ENCODE data around the gene TOM1L2.

TOM1L2 gene

DNA sequence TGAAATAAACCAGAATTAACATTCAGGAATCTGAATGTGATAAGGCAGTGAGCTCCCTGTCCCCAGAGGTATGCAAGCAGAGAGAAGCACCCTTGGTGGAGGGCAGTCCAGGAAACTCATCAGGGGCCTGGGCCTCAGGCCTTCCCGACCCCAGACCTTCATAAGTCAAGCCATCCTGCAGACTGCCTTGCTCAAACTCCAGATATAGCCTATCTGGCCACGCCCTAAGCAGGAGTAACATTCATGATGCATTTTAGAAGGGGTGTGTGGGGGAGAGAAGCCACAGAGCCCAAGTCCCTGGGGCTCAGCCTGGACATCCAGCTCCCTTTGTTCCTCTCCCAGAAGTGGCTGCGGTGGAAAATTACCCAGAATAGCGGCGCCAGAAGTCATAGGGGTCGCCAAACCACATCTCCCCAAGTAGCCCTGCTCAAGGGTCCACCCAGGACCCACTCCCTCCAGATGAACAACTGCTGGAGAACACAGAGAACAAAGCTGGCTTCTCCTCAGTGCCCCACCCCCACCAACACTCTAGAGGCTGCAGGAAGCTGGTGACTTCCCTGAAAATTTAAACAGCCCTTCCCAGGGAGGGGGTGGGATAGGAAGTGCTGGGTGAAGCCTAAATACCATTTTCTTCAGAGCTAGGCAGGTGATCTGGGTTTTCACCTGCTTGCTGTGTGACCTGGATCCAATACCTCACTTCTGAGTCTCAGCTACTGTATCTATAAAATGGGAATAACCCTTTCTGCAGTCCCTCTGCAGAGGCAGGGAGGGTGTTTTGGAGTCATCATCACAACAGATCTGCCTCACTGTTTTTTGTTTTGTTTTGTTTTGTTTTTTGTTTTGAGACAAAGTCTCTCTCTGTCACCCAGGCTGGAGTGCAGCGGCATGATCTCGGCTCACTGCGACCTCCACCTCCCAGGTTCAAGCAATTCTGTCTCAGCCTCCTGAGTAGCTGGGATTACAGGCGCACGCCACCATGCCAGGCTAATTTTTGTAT, 133.9 kb downstream of the TOM1L2 start:
- no peak for DNase-seq (ENCODE audit: extremely low read depth in 1 of 2, low read depth in 1 of 2)

DNA sequence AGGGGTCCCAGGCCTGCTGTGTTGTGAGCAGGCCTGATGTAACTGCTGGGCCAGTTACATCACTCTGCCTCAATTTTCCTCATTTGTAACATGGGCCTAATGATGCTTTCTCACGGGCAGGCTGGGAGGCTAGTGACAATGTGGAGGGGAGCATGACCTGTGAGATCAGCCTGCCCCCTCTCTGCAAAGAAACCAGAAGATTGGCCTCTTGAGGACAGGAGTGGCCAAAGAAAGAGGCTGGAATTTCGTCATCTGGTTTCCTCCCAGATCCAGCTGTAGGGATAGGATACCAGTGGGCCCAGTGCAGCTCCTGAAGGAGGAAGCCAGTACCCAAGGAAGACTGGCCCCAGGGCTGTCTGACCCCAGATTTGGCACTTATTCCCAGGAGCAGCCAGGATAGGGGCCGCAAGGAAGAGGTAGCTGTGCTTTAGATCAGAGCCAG, 134.8 kb downstream of the TOM1L2 start:
- no peak for DNase-seq (ENCODE audit: extremely low read depth in 1 of 2, low read depth in 1 of 2)

DNA sequence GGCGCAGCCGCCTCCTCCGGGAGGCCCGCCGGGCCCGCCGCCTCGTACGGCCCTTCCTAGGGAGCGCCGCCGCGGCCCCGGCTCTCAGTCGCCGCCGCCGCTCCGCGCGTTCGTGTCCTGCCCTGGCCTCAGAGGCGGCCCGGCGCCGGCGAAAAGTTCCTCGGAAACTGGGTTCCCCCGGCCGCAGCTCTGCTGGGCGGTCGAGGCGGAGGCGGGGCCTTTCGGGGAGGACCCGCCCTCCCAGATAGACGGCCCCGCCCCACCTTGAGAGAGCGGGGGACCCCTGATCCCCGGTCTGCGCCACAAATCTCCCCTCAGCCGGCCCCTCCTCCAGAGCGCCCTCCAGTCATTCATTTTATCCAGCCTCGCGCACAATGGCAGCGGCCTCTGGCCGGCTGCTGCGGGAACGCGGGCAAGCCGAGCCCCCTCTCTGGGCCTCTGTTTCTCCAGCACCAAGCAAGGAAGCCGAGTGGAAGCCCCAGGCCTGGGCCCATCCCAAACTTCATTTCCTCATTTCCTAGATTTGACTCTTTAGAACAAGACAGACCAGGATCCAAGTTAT, 135.3 kb downstream of the TOM1L2 start, which contains the start of gene SREBF1:
TSS of gene SREBF1 (minus strand) at position 169 of the 562 bp plus-strand sequence. CDS start 169 bp downstream, outside the sequence.
- DNase-seq (ENCODE audit: extremely low read depth in 1 of 2, low read depth in 1 of 2), result peak in 1 of 2 donors; percentile 49

DNA sequence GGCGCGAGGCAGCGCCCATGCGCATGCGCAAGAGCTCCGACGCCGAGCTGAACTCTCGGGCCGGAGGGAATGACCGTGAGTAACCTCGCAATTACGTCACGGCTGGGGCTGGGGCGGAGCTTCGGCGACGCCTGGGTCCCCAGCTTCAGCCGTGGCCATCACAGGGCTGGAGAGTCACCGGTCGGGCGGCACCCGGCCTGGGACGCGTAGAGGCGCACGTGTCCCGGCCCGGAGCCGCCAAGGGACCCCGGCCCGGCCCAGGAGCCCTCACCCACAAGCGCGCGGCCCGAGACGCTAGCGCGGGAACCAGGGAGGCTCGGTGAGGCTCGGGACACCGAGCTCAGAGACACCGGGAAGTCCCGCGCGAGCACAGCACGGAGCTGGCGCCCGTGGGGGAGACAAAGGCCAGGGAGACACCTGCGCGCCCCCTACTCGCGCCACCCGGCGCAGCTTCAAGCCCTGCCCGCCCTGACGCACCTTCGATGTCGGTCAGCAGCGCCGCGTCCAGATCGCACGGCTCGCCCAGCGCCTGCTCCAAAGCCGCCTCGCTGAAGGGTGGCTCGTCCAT, 135.9 kb downstream of the TOM1L2 start:
- DNase-seq (ENCODE audit: extremely low read depth in 1 of 2, low read depth in 1 of 2), result peak; percentile 94 to 95

DNA sequence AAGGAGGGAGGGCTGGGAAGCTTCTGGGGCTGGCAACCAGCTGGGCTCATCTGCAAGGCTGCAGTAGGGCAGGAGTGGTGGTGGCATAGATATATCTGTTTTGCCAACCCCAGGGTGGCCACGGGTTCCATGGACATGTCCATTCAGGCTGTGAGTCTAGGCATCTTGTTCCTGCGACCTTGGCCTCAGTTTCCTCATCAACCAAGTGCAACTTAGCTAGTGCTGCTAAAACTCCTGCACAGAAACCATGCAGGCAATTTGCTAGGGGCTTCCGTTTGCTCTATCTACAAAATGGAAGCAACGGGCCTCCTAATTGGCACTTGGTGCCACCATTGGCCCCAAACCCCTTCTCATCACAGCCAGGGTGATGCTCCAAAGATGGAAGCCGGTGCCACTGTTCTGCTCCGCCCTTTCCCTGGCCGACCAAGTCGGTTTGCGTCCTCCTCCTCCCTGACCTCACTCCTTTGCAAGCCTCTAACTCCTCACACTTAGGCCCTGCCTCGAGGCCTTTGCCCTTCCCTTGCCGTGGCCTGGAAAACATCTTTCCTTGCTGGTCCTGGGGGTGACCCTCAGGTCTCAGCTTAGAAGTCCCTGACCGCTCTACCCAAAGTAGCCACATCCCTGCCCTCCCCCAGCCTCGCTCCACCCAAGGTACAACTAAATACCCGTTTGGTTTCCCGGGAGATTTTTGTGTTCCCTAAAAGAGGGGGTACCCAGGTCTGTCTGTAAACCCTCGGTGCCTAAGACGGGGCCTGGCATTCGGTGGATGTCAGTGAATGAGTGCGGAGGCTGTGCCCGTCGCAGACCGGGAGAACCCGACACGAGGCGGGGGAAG, 136.6 kb downstream of the TOM1L2 start:
- no peak for DNase-seq (ENCODE audit: extremely low read depth in 1 of 2, low read depth in 1 of 2)

DNA sequence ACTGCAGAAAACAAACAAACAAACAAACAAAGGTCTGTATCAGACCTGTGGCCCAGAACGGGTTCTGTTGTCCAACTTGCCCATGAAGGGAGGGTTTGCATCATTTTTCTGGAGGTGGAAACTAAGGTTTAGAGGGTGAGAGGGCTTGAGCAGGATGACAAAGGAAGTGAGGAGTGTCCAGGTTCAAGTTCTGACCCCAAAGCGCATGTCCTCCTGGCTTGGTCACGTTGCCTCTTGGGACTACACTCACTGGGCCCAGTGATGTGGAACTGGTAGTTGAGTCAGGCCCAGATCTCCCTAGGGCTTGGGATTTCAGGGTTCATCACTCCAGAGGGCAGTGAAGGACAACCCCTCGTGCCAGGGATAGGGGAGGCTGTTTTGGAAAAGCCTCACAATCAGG, 137.2 kb downstream of the TOM1L2 start:
- DNase-seq (ENCODE audit: extremely low read depth in 1 of 2, low read depth in 1 of 2), result no peak

DNA sequence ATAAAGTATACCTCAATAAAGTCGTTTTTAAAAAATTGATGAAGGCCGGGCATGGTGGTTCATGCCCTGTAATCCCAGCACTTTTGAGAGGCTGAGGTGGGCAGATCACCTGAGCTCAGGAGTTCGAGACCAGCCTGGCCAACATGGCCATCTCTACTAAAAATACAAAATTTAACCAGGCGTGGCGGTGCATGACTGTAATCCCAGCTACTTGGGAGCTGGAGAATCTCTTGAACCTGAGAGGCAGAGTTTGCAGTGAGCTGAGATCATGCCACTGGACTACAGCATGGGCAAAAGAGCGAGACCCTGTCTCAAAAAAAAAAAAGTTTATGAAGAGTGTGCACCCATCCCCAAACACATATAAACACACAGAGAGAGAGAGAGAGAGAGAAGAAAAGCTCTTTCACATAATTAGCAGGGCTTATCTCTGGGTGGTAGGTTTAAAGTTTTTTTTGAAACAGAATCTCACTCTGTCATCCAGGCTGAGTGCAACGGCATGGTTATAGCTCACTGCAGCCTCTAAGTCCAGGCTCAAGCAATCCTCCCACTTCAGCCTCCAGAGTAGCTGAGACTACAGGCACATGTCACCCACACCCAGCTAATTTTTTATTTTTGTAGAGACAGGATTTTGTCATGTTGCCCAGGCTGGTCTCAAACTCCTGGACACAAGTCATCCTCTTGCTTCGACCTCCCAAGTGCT, 138.4 kb downstream of the TOM1L2 start:
- no peak for DNase-seq (ENCODE audit: extremely low read depth in 1 of 2, low read depth in 1 of 2)

DNA sequence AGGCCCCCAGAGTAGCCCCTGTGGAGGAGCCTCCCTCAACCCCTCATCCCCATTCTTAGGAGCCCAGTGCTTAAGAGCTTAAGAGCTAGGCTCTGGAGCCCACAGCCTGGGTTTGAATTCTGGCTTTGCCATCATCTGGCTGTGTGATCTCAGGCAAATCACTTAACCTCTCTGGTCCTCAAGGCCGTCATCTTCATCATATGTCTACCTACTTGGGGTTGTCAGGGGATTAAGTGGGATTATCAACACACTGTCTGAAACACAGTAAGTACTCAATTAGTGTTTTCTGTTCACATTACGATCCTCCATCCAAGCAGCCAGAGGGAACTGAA, 140.2 kb downstream of the TOM1L2 start:
- no peak for DNase-seq (ENCODE audit: extremely low read depth in 1 of 2, low read depth in 1 of 2)

DNA sequence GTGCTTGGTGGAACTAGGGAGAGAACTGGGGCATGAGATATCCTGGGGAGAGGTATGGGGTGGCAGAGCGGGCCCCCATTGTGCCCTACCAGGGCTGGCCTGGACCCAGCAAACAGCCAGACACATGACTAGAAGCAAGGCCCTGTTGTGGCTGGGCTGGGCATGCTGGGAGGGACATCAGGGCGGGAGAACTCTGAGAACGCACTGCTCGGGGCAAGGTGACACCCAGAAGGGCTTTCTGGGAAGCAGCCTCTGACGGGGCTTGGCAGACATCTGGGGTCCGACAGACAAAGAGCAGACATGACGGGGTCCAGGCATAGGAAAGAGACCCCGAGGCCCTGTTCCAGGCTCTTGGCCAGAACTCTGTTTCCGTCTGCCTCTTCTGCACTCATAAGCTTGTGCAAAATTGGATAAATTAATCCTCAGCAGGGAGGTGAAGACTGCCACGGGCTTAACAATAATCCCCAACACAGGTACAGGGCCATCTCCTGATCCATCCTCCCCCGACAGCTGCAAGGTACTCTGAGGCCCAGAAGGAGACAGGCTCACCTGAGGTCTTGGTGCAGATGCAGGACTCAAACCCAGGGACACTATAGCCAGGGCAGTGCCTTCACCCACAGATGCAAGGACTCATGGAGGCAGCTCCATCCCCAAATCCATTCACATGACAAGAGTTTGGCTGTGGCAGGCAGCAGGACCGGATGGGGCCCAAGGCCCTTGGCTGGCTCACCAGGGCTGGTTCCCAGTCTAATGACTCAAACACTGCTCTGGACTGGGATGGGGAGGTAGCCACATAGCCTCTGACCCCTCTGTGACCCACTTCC, 140.8 kb downstream of the TOM1L2 start:
- no peak for DNase-seq (ENCODE audit: extremely low read depth in 1 of 2, low read depth in 1 of 2)

DNA sequence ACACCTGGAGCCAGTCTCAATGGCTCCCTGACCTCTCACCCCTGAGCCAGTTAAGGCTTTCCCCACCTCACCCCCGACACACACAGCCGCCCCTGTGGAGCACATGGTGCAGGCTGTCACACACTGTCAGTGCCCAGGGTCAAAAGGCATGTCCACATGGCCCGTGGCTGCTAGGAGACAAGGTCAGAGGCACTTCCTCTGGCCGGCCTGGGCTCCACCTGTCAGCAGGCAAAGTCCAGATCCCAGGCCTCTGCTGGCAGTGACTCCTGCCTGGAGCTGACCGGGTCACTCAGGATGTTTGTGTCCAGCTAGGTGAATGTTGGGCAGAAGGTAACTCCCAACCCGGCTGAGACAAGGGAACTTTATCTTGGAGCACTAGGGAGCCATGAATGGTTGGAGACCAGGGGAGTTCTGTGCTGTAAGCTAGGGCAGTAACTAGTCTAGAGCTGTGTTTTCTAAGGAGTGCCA, 141.4 kb downstream of the TOM1L2 start:
- DNase-seq (ENCODE audit: extremely low read depth in 1 of 2, low read depth in 1 of 2), result no peak

DNA sequence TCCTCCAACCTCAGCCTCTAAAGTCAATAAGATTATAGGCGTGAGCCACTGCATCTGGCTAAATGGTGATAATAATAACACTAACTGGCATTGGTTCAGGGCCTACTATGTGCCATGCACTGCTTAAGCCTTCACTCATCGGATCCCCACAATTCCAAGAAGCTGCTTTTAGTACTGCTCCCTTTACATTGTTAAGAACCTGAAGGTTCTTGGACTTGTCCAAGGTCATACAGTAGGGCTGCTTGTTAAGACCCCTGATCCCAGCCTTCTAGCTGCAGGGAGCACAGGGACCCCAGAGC, 142.0 kb downstream of the TOM1L2 start:
- DNase-seq (ENCODE audit: extremely low read depth in 1 of 2, low read depth in 1 of 2), result no peak

DNA sequence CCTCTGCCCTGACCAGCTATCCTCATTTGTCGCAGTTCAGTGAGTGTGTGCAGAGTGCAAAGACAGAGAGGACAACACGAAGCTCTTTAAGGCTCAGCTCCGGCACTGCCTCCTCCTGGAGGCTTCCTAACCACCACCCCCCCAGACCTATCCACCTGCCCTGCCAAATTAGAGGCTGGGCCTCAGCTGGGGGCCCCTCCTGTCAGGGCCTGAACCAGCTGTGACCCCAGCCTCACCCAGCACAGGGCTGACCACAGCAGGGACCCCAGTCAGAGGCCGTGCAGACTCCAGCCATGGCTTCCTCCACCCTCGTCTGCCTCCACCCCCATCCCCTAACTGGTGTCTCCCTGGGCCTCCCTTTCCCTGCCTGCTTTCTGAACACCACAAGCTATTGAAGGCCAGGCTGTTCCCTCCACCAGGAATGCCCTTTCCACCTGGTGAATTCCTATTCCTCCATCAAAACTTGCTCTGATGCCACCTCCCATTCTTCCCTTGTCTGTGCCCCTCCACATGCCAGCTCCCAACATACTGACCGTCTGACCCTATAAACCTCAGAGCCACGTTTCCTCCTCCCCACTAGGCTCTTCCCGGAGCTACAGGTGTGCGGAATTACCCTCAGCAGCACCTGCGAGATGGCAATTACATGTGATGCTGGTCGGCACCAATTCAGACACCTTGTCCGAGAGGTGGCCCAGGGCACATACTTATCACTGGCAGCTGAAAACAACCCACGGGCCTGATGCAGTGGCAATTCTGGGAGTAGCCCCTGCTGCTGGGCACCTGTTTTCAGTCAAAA, 144.2 kb downstream of the TOM1L2 start:
- DNase-seq (ENCODE audit: extremely low read depth in 1 of 2, low read depth in 1 of 2), result no peak

DNA sequence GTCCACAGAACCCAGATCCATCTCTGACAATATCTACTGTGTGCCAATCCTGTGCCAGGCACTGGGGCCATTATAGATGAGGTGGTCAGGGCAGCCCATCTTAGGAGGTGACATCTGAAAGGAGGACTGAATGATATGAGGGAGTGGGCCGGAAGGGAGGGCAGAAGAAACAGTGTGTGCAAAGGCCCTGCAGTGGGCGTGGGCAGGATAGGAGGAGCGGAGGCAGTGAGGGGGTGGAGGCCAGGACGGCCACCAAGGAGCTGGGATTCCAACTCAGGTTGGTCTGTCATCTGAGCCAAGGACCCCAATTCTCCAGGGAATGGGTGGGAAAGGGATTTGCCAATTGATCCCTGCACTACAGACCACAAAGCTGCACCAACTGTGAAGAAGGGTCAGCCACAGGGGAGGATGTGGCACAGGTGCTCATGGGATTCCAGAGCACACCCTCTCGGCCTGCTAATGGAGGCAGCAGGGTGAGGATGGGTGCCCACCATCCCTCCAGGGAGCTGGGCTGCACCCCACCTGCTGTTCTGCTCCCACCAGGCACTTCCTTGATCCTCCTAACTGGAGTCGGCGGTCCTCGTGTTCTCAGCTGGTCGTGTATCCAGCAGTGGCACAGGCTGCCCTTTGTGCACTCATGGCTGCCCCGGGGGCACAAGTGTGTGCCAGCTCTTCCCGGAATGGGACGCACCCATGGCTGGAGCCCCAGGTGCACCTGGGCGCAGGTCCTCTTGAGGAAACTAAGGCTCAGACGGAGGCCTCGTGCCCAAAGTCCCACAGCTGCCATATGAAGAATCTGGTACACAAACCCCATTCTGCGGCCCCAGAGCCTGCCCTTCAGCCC, 145.0 kb downstream of the TOM1L2 start:
- no peak for DNase-seq (ENCODE audit: extremely low read depth in 1 of 2, low read depth in 1 of 2)

DNA sequence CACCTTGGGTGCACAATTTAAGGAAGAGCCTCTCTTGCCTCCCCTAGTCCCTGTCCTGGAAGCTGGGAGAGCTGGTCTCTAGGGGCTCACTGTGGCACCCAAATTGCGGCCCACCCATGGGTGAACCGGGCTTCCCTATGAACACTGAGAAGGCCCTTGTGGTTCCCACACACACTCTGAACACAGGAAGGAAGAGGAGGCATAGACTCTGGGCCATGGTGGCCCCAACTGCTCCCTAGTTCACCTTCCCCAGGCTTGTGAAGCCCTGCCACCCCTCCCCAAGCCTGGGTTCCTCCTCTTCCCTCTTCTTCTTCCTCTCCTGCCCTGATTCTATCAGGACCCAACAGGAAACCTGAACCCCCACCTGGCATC, 145.9 kb downstream of the TOM1L2 start:
- no peak for DNase-seq (ENCODE audit: extremely low read depth in 1 of 2, low read depth in 1 of 2)

DNA sequence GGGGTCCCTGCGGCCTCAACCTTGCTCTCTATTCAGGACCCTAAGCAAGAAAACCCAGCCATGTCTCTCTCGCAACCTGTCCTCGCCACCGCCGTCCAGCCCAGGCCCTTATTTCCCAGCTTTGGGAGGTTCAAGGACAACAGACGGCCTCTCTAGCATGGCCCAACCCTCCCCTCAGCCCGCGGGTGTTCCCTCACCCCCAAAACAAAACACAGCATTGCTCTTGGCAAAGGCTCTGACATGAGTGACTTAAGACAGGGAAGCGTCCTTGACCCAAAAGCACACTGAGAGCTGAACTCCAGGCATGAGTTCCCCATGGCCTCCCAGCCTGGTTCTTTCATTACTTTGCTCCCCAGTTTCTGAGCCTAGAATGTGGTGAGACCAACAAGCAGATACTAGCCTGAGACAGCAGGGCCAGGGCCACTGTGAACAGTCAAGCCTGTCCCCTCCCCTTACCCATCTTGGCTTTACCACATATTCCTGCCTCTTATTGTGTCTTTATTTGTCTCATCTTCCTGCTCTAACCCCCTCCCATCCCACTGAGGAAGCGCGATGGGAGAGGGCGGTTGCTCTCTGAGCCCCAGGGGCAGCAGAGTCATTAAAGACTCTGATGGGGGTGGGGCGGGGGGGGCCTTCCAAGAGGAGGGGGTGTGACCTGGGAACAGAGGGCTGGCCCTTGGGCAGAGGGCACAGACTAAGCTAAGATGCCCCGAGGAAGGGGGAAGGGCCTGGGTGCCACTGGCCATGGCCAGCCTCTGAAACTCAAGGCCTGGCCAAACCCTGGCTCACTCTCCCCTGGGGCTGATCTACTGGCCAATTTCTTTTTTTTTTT, 147.2 kb downstream of the TOM1L2 start:
- no peak for DNase-seq (ENCODE audit: extremely low read depth in 1 of 2, low read depth in 1 of 2)

DNA sequence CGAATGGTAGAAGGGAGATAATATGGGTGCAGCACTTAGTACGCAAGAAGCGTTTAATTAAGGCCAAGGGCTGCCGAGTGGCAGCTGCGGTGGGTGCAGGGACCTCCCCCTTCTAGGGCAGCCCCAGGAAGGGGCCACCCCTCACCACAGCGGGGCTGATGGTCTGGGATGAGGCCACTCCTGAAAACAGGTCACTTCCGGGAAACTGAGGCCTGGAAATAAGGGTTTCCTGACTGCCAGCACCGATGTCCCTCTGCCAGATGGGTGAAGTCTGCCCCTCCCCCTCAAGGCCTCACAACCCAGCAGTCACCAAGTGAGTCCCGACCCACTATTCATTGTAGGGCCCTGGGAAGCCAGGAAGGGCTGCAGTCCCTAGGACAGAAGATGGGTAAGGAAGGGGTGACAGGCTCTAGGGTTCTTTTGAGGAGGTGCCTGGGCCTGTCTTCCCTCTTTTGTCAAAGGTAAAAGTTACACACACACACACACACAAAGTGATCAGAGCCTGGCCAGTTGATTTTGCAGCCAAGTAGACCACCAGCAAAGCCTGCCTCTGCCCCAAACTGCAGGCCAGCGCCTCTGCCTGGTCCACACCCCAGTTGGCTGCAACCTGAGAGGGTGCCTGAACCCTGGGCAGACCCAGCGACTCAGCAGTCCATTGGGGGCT, 147.9 kb downstream of the TOM1L2 start:
- DNase-seq (ENCODE audit: extremely low read depth in 1 of 2, low read depth in 1 of 2), result no peak

All from activated CD8-positive, alpha-beta memory T cell treated with anti-CD3 and anti-CD28 coated beads for 1 hour (primary cell).